Superior temporal gyrus (tissue), 1 donor: ENCODE measurements around the gene PDGFC.
"Not testable (repeated sequence)": the region's sequence is repeated elsewhere in the genome, so short reads cannot be mapped to it uniquely, and the experiment has no call there.

Experiments
- DNase-seq: peaks from one replicate; pipeline ENCODE4 v3.0.0-alpha.2; 2016; ENCODE audit errors: extremely low spot score

PDGFC gene

GRCh38 chr4:156901871-156902270, 69.7 kb downstream of the PDGFC start:
- DNase-seq, result no peak

DNA sequence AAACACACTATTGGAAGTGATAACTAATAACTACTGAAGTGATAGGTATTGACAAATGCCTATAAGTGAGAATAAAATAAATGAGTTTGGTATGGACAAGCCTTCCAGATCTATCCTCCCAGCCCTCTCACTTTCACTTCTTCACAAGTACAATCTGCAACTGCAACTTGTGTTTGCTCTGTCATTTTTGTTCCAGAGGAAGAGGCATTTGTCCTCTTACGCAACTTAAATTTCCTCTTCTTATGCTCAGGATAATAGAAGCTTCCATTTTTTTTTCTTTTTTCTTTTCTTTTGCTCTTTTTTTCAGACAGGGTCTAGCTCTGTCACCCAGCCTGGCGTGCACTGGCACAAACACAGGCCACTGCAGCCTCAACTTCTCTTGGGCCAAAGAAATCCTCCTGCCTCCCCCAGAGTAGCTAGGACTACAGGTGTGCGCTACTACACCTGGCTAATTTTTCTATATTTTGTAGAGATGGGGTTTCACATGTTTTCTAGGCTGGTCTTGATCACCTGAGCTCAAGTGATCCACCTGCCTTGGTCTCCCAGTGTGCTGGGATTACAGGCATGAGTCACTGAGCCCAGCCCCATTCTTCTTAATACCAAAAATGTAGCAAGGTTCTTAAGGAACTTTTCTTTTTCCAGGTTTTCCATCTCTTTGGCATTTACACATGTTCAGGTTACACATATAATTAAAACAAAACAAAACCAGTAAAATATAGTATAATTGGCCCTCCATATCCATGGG, 73.1 kb downstream of the PDGFC start:
- DNase-seq, result no peak

- DNase-seq, result no peak
These were observed 75.1 kb downstream of the PDGFC start for GRCh38 chr4:156896527-156896926.

- no peak for DNase-seq
These were observed 77.4 kb downstream of the PDGFC start for GRCh38 chr4:156894234-156894633.

DNA sequence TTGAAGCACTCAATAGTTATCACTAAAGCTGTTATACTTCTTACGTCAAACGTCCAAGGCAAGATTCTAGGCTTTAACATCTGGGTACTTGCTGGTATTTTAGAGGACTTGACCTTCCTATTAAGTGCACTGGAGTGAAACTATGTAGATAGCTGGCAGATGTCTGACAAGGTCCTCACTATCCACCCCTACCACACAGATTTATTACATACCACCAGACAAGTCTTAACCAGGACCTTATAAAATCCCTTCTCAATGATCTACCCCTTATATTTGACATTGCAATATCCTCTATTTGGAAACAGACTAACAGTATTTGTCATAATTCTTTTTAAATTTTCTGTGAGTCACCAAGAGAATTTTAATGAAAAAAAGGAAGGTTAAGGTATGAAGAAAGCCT, 78.8 kb downstream of the PDGFC start:
- no peak for DNase-seq

- no peak for DNase-seq
These were observed 81.7 kb downstream of the PDGFC start for GRCh38 chr4:156889616-156890594.

GRCh38 chr4:156888762-156889161, 82.8 kb downstream of the PDGFC start:
- no peak for DNase-seq

- DNase-seq, result no peak
These were observed 85.1 kb downstream of the PDGFC start for GRCh38 chr4:156886481-156886880.

GRCh38 chr4:156885374-156885773, 86.2 kb downstream of the PDGFC start:
- DNase-seq, result no peak

DNA sequence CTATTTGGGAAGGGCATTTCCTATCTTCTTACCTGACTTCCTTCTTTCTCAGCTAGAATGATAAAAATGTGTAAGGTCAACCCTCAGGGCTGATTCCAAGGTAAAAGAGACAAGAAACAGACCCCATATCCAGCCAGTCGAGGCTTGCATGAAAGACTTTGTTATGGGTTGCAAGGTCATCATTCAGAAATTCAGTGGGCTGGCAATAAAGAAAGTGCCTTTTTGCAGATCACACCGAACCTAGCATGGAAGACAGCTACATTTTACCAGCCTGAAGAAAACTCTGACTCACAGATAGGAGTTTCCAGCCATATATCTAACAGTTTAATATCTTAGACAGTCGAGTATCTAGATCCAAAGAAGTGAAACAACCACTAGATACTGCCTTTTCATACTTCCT, 87.4 kb downstream of the PDGFC start:
- no peak for DNase-seq

- DNase-seq, result no peak
These were observed 95.9 kb downstream of the PDGFC start for GRCh38 chr4:156875704-156876103.

DNA sequence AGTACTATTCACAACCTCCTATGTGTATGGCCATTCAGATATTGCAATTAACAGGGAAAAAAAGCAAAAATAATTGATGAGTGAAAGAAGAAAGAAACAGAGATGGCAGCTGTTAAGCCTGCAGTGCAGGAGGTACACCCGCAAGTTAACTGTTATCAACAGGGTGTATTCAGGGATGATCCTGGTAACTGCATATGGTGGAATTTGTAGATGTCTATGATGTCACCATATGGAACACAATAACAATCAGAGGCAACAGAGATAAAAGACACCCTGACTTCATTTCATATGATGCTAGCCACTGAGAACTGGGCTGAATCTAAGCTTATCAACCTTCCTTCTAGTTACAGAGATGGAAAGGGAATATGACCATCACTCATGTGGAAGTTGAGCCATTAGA, 96.5 kb downstream of the PDGFC start:
- DNase-seq, result no peak

DNA sequence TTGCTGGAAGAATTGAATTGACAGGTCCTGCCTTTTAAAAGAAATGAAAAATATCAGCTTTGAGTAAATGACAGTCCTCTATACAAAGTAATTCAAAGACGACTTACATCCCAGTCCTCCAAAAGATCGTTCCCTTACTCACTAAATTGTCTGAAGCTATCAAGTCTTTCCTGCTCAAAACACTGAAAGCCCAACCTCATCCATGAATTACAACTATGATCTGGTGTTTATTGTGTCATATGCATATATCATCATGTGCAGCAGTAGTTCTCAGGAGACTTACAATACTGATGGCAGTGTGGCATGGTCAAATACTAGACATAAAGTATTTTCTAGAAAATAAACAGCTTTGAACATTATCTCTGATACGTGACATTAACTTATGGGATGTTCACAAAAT, 97.8 kb downstream of the PDGFC start:
- DNase-seq, result no peak

GRCh38 chr4:156870861-156871260, 100.7 kb downstream of the PDGFC start:
- DNase-seq, result no peak

- no peak for DNase-seq
These were observed 101.5 kb downstream of the PDGFC start for GRCh38 chr4:156870131-156870530.

- not testable (repeated sequence) for DNase-seq
These were observed 105.5 kb downstream of the PDGFC start for GRCh38 chr4:156866088-156866487.

DNA sequence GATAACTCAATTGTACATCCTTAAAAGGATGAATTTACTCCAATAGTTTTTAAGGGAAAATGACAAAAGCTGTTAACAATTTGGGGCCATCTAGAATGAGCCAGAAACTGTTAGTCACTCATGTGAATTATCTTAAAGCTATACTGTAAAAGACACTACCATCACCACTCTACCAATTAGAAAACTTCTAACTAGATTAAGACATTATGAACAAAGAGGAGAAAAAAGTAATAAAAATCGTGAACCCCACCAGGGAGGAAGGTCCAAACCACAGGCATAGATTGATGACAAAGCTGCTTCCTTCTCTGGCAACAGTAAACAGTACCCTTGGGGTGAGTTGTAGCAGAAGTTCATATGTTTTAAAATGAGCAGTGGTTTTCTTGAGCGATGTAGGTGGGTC, 106.1 kb downstream of the PDGFC start:
- DNase-seq, result no peak

GRCh38 chr4:156858071-156858470, 113.5 kb downstream of the PDGFC start:
- DNase-seq, result no peak

DNA sequence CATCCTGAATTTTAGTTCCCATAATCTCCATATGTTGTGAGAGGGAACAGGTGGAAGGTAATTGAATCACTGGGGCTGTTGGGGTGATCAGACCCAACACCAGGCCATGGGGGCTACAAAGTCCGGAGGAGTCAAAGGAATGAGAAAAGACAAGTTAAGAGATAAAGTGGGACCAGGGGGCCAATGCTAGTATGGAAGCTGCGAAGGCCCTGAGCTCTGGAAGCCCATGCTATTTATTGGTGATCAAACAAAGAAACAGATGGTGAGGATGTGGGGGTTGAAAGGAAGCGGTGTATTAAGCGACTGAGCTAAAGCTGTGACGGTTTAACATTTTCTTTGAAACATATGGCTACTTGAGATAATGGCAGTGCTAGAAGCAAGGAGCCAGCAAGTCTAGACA, 132.8 kb downstream of the PDGFC start:
- no peak for DNase-seq

DNA sequence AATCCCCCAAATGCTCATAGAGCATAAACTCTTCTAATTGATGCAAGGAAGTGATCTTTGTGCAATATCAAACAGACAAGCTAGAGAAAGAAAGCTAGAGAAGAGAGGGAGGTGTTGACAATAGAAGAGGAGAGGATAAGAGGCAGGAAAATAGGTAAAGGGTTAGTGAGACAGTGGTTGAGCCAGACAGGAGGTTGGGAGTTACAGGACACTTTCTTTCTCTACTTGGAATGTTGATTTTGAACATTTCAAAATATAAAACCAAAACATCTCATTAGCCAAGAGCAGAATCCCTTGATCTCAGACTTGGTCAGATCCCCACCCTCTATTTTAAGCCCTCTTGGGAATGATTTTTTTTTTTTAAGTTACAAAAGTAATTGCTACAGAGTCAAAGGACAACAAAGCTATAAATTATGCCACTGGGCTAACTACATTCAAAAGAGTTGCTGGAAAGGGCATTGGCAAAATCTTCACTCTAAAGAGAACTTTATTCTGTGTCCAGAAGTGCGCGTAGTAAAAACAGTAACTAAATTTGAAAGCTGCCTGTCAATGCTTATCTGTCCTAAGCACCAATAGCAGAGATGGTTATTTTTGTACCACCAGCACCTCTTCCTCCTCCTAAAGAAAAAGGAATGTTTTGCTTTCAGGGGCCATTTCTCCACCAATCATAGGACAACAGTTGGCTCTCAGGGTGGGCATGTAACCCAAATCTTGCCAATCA, 133.8 kb downstream of the PDGFC start:
- DNase-seq, result no peak

DNA sequence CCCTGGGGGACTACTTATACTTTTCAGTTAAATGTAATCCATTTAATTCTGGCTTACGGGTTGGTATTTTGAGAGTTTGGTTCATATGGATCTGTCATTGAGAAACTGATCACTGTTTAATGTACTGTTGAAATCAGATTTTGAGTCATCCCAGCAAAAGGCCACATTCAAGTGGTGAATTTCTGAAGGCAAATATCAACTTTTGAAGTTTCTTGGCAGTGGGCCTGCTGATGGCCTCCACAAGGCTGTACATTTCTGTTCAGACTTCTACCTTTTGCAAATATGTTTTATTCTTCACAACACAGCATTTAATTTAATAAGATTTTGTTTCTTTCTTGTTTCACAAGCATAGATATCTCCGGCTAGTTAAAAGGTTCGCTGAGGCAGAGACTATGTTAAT, 138.7 kb downstream of the PDGFC start:
- DNase-seq, result no peak

DNA sequence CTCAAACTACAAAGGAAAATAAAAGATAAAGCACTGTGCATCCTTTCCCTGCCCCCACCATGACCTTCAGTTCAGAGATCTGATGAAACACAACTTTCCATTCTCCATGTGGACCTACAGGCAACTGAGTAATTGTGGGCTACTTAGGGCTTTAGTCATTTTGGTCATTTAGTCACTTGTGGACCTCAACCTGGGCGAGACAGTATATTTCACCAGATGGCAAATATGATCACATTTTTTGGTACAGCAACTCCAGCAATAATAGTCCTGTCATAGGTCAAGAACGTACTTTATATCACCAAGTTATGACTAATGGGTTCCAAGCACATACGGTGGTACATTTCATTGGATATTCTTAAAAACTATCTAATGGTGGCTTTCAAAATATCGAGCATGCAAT, 141.2 kb downstream of the PDGFC start:
- no peak for DNase-seq
